HEK293 (cell line): Measurements from ENCODE around the gene ARRDC2.
A peak's percentile ranks its signal among the peaks of the same experiment; 100 is the strongest.

Experiments
- BCL11B ChIP-seq: fragments of 450-650 bp; formaldehyde crosslinking; IDR thresholded peaks from 2 replicates; pipeline ENCODE4 v1.5.1; 2016; ENCODE audit warnings: low read depth, missing biosample characterization, missing genetic modification characterization
- HOXC10 ChIP-seq: sonication (generic); formaldehyde crosslinking; IDR thresholded peaks from 2 replicates; pipeline ENCODE4 v1.8.1; 2023; ENCODE audit warnings: mild to moderate bottlenecking, missing genetic modification reagents
- HOXD13 ChIP-seq: sonication (generic); formaldehyde crosslinking; IDR thresholded peaks from 2 replicates; pipeline ENCODE4 v1.8.0; 2022; ENCODE audit warnings: missing genetic modification reagents, borderline replicate concordance
- IKZF3 ChIP-seq: fragments of 450-650 bp; IDR thresholded peaks from 2 replicates; pipeline ENCODE4 v1.5.0; 2018; ENCODE audit warnings: missing biosample characterization, mild to moderate bottlenecking, missing genetic modification characterization, moderate library complexity
- KLF7 ChIP-seq: fragments of 450-650 bp; formaldehyde crosslinking; IDR thresholded peaks from 2 replicates; pipeline ENCODE4 v1.5.1; 2016; ENCODE audit warnings: missing biosample characterization, missing genetic modification characterization, borderline replicate concordance
- KLF8 ChIP-seq: fragments of 450-650 bp; formaldehyde crosslinking; IDR thresholded peaks from 2 replicates; pipeline ENCODE4 v1.5.1; 2016; ENCODE audit warnings: missing biosample characterization, missing genetic modification characterization
- OSR2 ChIP-seq: fragments of 450-650 bp; formaldehyde crosslinking; IDR thresholded peaks from 2 replicates; pipeline ENCODE4 v1.5.1; 2016; ENCODE audit warnings: missing biosample characterization, missing genetic modification characterization
- RBAK ChIP-seq: fragments of 450-650 bp; formaldehyde crosslinking; IDR thresholded peaks from 2 replicates; pipeline ENCODE4 v1.5.1; 2016; ENCODE audit warnings: missing biosample characterization, missing genetic modification characterization
- ZBTB48 ChIP-seq: fragments of 450-650 bp; formaldehyde crosslinking; IDR thresholded peaks from 2 replicates; pipeline ENCODE4 v1.5.1; 2016; ENCODE audit warnings: missing biosample characterization, missing genetic modification characterization
- ZBTB7A ChIP-seq: fragments of 450-650 bp; formaldehyde crosslinking; IDR thresholded peaks from 2 replicates; pipeline ENCODE4 v1.5.1; 2016; ENCODE audit warnings: low read depth, missing biosample characterization, missing genetic modification characterization
- ZFP41 ChIP-seq: fragments of 450-650 bp; formaldehyde crosslinking; IDR thresholded peaks from 2 replicates; pipeline ENCODE4 v1.5.1; 2016; ENCODE audit warnings: missing biosample characterization, missing genetic modification characterization, borderline replicate concordance
- ZFP69B ChIP-seq: fragments of 450-650 bp; formaldehyde crosslinking; IDR thresholded peaks from 2 replicates; pipeline ENCODE4 v1.5.1; 2016; ENCODE audit warnings: missing biosample characterization, missing genetic modification characterization
- ZNF169 ChIP-seq: fragments of 450-650 bp; formaldehyde crosslinking; IDR thresholded peaks from 2 replicates; pipeline ENCODE4 v1.5.1; 2016; ENCODE audit warnings: missing biosample characterization, missing genetic modification characterization
- ZNF221 ChIP-seq: fragments of 450-650 bp; formaldehyde crosslinking; IDR thresholded peaks from 2 replicates; pipeline ENCODE4 v1.5.1; 2017; ENCODE audit warnings: missing biosample characterization, missing genetic modification characterization, borderline replicate concordance
- ZNF239 ChIP-seq: fragments of 450-650 bp; formaldehyde crosslinking; IDR thresholded peaks from 2 replicates; pipeline ENCODE4 v1.5.1; 2016; ENCODE audit warnings: missing biosample characterization, missing genetic modification characterization
- ZNF266 ChIP-seq: fragments of 450-650 bp; formaldehyde crosslinking; IDR thresholded peaks from 2 replicates; pipeline ENCODE4 v1.5.1; 2016; ENCODE audit warnings: missing biosample characterization, missing genetic modification characterization, low read depth
- ZNF311 ChIP-seq: fragments of 450-650 bp; formaldehyde crosslinking; IDR thresholded peaks from 2 replicates; pipeline ENCODE4 v1.5.1; 2017; ENCODE audit warnings: missing biosample characterization, missing genetic modification characterization, borderline replicate concordance
- ZNF335 ChIP-seq: fragments of 450-650 bp; formaldehyde crosslinking; conservative IDR thresholded peaks from 2 replicates; pipeline ENCODE4 v1.5.1; 2016; ENCODE audit warnings: missing biosample characterization, missing genetic modification characterization
- ZNF423 ChIP-seq: fragments of 450-650 bp; formaldehyde crosslinking; IDR thresholded peaks from 2 replicates; pipeline ENCODE4 v1.5.1; 2016; ENCODE audit warnings: missing biosample characterization, missing genetic modification characterization
- ZNF433 ChIP-seq: fragments of 450-650 bp; formaldehyde crosslinking; IDR thresholded peaks from 2 replicates; pipeline ENCODE4 v1.5.1; 2016; ENCODE audit warnings: missing biosample characterization, missing genetic modification characterization, low read depth
- ZNF530 ChIP-seq: fragments of 450-650 bp; formaldehyde crosslinking; IDR thresholded peaks from 2 replicates; pipeline ENCODE4 v1.5.1; 2016; ENCODE audit warnings: low read depth, missing biosample characterization, missing genetic modification characterization
- ZNF544 ChIP-seq: fragments of 450-650 bp; formaldehyde crosslinking; IDR thresholded peaks from 2 replicates; pipeline ENCODE4 v1.5.0; 2017; ENCODE audit warnings: missing biosample characterization, missing genetic modification characterization
- ZNF548 ChIP-seq: fragments of 450-650 bp; formaldehyde crosslinking; IDR thresholded peaks from 2 replicates; pipeline ENCODE4 v1.5.1; 2016; ENCODE audit warnings: missing biosample characterization, missing genetic modification characterization
- ZNF600 ChIP-seq: fragments of 450-650 bp; formaldehyde crosslinking; IDR thresholded peaks from 2 replicates; pipeline ENCODE4 v1.5.1; 2016; ENCODE audit warnings: missing biosample characterization, missing genetic modification characterization
- ZNF776 ChIP-seq: fragments of 450-650 bp; formaldehyde crosslinking; IDR thresholded peaks from 2 replicates; pipeline ENCODE4 v1.5.0; 2017; ENCODE audit warnings: missing biosample characterization, missing genetic modification characterization, borderline replicate concordance
- ZNF792 ChIP-seq: fragments of 450-650 bp; formaldehyde crosslinking; IDR thresholded peaks from 2 replicates; pipeline ENCODE4 v1.5.1; 2016; ENCODE audit warnings: missing biosample characterization, missing genetic modification characterization
- ZNF830 ChIP-seq: fragments of 450-650 bp; IDR thresholded peaks from 2 replicates; pipeline ENCODE4 v1.5.0; 2018; ENCODE audit warnings: missing biosample characterization, missing genetic modification characterization, low read depth, mild to moderate bottlenecking, moderate library complexity
- ZSCAN30 ChIP-seq: fragments of 450-650 bp; IDR thresholded peaks from 2 replicates; pipeline ENCODE4 v1.5.1; 2018; ENCODE audit warnings: missing biosample characterization, mild to moderate bottlenecking, missing genetic modification characterization, moderate library complexity
- TF ChIP-seq, protein P1 (sequence below): fragments of 450-650 bp; formaldehyde crosslinking; IDR thresholded peaks from 2 replicates; pipeline ENCODE4 v1.5.1; 2016; ENCODE audit warnings: missing biosample characterization, missing genetic modification characterization
- TF ChIP-seq, protein P2 (sequence below): fragments of 450-650 bp; formaldehyde crosslinking; IDR thresholded peaks from 2 replicates; pipeline ENCODE4 v1.5.0; 2017; ENCODE audit warnings: missing biosample characterization, missing genetic modification characterization, borderline replicate concordance
- TF ChIP-seq, protein P3 (sequence below): fragments of 450-650 bp; formaldehyde crosslinking; IDR thresholded peaks from 2 replicates; pipeline ENCODE4 v1.5.1; 2016; ENCODE audit warnings: missing biosample characterization, missing genetic modification characterization
- TF ChIP-seq, protein P4 (sequence below): fragments of 450-650 bp; formaldehyde crosslinking; IDR thresholded peaks from 2 replicates; pipeline ENCODE4 v1.5.1; 2017; ENCODE audit warnings: missing biosample characterization, missing genetic modification characterization
- TF ChIP-seq, protein P5 (sequence below): fragments of 450-650 bp; IDR thresholded peaks from 2 replicates; pipeline ENCODE4 v1.5.1; 2018; ENCODE audit warnings: missing biosample characterization, missing genetic modification characterization

Gene ARRDC2

GRCh38 chr19:18046059-18046718 lies 38.2 kb downstream of the ARRDC2 start (continued):
- TF ChIP-seq ZBTB48 = peak; percentile 58; the same call in 1 of the 2 replicates
- TF ChIP-seq ZNF169 (tag by site-specific recombination) = no peak
- no peak for TF ChIP-seq OSR2
- TF ChIP-seq ZFP69B = peak; percentile 53; the same call in 1 of the 2 replicates
- TF ChIP-seq HOXD13 (CRISPR knock-in tag) = no peak
- no peak for TF ChIP-seq ZNF600
- no peak for TF ChIP-seq ZNF266
- TF ChIP-seq HOXC10 (CRISPR knock-in tag) = no peak
- TF ChIP-seq ZNF792 (tag by site-specific recombination) = no peak
- TF ChIP-seq ZNF423 (tag by site-specific recombination) = no peak
- TF ChIP-seq, protein P1, sequence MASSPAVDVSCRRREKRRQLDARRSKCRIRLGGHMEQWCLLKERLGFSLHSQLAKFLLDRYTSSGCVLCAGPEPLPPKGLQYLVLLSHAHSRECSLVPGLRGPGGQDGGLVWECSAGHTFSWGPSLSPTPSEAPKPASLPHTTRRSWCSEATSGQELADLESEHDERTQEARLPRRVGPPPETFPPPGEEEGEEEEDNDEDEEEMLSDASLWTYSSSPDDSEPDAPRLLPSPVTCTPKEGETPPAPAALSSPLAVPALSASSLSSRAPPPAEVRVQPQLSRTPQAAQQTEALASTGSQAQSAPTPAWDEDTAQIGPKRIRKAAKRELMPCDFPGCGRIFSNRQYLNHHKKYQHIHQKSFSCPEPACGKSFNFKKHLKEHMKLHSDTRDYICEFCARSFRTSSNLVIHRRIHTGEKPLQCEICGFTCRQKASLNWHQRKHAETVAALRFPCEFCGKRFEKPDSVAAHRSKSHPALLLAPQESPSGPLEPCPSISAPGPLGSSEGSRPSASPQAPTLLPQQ (tag by site-specific recombination) = no peak
- TF ChIP-seq RBAK (tag by site-specific recombination) = no peak
- TF ChIP-seq ZBTB7A = no peak
- TF ChIP-seq KLF7 = no peak
- TF ChIP-seq ZNF548 = no peak
- no peak for TF ChIP-seq ZNF221 (tag by site-specific recombination)
- TF ChIP-seq ZSCAN30 = no peak
- TF ChIP-seq ZFP41 (tag by site-specific recombination) = no peak
- TF ChIP-seq BCL11B (tag by site-specific recombination) = peak; percentile 69; the same call in 1 of the 2 replicates
- TF ChIP-seq ZNF776 (tag by site-specific recombination) = no peak
- TF ChIP-seq, protein P2, sequence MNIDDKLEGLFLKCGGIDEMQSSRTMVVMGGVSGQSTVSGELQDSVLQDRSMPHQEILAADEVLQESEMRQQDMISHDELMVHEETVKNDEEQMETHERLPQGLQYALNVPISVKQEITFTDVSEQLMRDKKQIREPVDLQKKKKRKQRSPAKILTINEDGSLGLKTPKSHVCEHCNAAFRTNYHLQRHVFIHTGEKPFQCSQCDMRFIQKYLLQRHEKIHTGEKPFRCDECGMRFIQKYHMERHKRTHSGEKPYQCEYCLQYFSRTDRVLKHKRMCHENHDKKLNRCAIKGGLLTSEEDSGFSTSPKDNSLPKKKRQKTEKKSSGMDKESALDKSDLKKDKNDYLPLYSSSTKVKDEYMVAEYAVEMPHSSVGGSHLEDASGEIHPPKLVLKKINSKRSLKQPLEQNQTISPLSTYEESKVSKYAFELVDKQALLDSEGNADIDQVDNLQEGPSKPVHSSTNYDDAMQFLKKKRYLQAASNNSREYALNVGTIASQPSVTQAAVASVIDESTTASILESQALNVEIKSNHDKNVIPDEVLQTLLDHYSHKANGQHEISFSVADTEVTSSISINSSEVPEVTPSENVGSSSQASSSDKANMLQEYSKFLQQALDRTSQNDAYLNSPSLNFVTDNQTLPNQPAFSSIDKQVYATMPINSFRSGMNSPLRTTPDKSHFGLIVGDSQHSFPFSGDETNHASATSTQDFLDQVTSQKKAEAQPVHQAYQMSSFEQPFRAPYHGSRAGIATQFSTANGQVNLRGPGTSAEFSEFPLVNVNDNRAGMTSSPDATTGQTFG (tag by site-specific recombination) = no peak
- TF ChIP-seq, protein P3, sequence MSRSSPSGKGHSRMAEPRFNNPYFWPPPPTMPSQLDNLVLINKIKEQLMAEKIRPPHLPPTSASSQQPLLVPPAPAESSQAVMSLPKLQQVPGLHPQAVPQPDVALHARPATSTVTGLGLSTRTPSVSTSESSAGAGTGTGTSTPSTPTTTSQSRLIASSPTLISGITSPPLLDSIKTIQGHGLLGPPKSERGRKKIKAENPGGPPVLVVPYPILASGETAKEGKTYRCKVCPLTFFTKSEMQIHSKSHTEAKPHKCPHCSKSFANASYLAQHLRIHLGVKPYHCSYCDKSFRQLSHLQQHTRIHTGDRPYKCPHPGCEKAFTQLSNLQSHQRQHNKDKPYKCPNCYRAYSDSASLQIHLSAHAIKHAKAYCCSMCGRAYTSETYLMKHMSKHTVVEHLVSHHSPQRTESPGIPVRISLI (tag by site-specific recombination) = no peak; the same call in 1 of the 2 replicates
- TF ChIP-seq, protein P4, sequence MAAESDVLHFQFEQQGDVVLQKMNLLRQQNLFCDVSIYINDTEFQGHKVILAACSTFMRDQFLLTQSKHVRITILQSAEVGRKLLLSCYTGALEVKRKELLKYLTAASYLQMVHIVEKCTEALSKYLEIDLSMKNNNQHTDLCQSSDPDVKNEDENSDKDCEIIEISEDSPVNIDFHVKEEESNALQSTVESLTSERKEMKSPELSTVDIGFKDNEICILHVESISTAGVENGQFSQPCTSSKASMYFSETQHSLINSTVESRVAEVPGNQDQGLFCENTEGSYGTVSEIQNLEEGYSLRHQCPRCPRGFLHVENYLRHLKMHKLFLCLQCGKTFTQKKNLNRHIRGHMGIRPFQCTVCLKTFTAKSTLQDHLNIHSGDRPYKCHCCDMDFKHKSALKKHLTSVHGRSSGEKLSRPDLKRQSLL = no peak
- TF ChIP-seq ZNF830 = no peak
- TF ChIP-seq ZNF433 (tag by site-specific recombination) = no peak
- TF ChIP-seq ZNF544 (tag by site-specific recombination) = no peak
- no peak for TF ChIP-seq ZNF530 (tag by site-specific recombination)
- TF ChIP-seq IKZF3 = 0 out of 2 replicates have a peak, but pooled peaks have one; percentile 12
- TF ChIP-seq ZNF335 (tag by site-specific recombination) = peak; percentile 37
- no peak for TF ChIP-seq ZNF311
- TF ChIP-seq ZNF239 (tag by site-specific recombination) = no peak
- peak; percentile 45; the same call in 1 of the 2 replicates for TF ChIP-seq KLF8 (tag by site-specific recombination)
- TF ChIP-seq, protein P5, sequence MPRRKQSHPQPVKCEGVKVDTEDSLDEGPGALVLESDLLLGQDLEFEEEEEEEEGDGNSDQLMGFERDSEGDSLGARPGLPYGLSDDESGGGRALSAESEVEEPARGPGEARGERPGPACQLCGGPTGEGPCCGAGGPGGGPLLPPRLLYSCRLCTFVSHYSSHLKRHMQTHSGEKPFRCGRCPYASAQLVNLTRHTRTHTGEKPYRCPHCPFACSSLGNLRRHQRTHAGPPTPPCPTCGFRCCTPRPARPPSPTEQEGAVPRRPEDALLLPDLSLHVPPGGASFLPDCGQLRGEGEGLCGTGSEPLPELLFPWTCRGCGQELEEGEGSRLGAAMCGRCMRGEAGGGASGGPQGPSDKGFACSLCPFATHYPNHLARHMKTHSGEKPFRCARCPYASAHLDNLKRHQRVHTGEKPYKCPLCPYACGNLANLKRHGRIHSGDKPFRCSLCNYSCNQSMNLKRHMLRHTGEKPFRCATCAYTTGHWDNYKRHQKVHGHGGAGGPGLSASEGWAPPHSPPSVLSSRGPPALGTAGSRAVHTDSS (tag by site-specific recombination) = no peak
